Gastroesophageal sphincter (tissue), 3 donors: ENCODE measurements around the gene PTPRN2.

Experiments used
- POLR2A ChIP-seq, 2 donors: fragments of 450-650 bp; IDR thresholded peaks; one replicate each; pipeline ENCODE4 v1.6.1; 2017; ENCODE audit warnings: antibody characterized with exemption in 2 of 2, mild to moderate bottlenecking in 2 of 2, moderate library complexity in 1 of 2
- POLR2AphosphoS5 ChIP-seq: sonication (generic); formaldehyde crosslinking; IDR thresholded peaks from one replicate; pipeline ENCODE4 v1.6.1; 2017; ENCODE audit warnings: antibody characterized with exemption
- TF ChIP-seq, protein P1 (sequence below), 4 experiments: fragments of 200-600 bp in 2 of 4; fragments of 450-650 bp in 2 of 4; sonication (generic) in 1 of 4; IDR thresholded peaks; one replicate each; pipeline ENCODE4 v1.5.1; 2017 to 2019; ENCODE audit warnings: antibody characterized with exemption in 4 of 4, mild to moderate bottlenecking in 2 of 4, moderate library complexity in 2 of 4

DNA sequence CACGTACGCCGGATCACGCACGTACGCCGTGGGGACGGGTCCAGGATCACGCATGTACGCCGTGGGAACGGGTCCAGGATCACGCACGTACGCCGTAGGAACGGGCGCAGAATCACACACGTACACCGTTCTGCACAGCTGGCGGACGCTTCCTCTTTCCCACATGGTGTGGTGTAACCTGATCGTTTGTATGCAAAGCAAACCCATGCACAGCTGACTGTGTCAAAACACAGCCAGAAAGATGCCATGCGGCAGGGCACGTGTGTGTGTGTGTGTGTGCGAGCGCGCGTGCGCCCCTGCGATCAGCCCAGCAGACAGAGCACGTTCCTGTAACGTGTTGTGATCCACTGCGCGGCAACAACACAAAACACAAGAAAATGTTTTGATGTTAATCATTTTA lies 677.2 kb downstream of the PTPRN2 start:
- TF ChIP-seq, protein P1, sequence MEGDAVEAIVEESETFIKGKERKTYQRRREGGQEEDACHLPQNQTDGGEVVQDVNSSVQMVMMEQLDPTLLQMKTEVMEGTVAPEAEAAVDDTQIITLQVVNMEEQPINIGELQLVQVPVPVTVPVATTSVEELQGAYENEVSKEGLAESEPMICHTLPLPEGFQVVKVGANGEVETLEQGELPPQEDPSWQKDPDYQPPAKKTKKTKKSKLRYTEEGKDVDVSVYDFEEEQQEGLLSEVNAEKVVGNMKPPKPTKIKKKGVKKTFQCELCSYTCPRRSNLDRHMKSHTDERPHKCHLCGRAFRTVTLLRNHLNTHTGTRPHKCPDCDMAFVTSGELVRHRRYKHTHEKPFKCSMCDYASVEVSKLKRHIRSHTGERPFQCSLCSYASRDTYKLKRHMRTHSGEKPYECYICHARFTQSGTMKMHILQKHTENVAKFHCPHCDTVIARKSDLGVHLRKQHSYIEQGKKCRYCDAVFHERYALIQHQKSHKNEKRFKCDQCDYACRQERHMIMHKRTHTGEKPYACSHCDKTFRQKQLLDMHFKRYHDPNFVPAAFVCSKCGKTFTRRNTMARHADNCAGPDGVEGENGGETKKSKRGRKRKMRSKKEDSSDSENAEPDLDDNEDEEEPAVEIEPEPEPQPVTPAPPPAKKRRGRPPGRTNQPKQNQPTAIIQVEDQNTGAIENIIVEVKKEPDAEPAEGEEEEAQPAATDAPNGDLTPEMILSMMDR (IDR thresholded peaks at IDR 0.05), result no peak
- TF ChIP-seq POLR2A (IDR thresholded peaks at IDR 0.05), result no peak
- no peak for TF ChIP-seq POLR2AphosphoS5
